VCaP (cell line): ENCODE data around the gene ONECUT2.
A peak's percentile ranks its signal among the peaks of the same experiment; 100 is the strongest.

Experiments
- H3K27ac ChIP-seq: fragments of 450-650 bp; 2 replicates; pipeline ENCODE4 v1.5.1; 2017
- CTCF ChIP-seq: fragments of 450-650 bp; conservative IDR thresholded peaks from 2 replicates; pipeline ENCODE4 v1.5.1; 2017; ENCODE audit warnings: mild to moderate bottlenecking, moderate library complexity

Gene ONECUT2

GRCh38 chr18:57523171-57523956 lies 88.2 kb downstream of the ONECUT2 start:
- no peak for TF ChIP-seq CTCF
- H3K27ac ChIP-seq = no peak overlapping the region

DNA sequence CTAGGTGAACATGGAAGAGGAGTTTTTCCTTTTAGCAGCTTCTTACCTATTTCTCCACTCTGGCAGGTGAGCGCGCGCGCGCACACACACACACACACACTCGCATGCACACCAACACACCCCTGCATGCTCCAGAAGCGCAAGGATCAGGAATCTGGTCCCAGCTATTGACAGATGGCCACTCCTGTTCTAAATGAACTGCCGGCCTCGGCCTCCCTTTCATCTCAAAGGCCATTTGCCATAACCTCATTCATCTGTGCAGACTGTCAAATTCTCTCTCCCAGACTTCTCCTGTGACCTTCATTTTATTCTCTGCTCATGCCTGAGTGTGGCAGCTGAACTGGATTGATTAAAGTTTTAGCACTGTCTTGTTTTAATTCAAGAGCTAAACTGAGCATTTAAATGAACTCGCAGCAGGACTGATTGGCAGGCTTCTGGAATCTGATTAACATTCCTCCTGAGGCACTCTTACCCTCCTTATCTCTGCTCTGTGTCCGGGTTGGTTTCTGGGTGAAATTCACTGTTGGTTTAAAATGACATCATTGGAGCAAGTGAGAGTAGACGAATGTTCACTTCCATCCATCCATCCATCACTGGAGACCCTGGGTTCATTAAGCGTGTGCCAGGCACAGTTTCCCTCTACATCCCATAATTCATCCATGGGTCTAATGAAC lies 92.5 kb downstream of the ONECUT2 start:
- TF ChIP-seq CTCF = no peak
- no peak overlapping the region for H3K27ac ChIP-seq

DNA sequence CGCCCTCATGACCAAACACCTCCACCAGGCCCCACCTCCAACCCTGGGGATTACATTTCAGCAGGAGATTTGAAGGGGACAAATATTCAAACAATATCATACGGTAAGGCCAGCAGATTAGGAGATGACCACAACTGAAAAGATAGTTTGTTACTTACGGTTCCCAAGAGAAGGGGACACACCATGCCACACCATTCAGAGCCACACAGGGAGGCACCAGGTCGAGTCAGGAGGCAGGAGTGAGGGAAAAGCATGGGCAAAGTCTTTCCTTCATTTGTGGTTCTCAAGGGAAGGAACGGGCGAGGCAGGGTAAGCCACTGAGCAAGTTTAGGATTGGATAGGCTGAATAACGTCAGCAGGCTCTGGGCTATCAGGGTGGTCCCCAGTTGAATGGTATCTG lies 94.0 kb downstream of the ONECUT2 start:
- TF ChIP-seq CTCF = no peak
- H3K27ac ChIP-seq = no peak overlapping the region

GRCh38 chr18:57533006-57533867 lies 98.1 kb downstream of the ONECUT2 start:
- peak overlapping the region; percentile 44 for H3K27ac ChIP-seq
- no peak for TF ChIP-seq CTCF

DNA sequence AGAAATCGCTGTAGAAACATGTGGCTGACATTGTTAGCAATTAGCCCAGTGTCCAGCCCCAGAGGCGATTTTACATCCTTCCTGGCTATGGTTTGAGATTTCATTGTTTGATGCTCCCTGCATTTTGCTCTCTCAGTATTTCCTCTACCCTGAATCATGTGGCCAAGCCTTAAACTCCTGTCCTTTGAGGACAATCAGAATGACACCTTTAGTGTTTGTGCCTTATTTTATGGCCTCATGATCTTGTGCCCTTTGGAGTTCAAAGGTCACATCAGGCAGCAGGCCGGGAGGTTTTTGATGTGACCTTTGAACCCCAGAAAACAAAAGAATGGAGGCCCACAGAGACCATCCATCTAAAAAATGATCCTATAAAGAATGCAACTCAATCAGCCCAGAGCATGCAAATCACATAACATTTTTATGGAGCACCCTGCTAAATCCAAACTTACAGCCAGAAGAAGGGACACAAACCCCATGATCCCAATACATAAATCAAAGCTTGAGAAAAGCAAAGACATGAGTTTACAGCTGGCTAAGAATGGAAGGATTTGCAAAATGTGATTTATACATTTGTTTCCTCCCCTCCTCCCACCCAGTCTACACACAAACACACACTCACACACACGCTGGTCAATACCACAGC lies 98.8 kb downstream of the ONECUT2 start:
- TF ChIP-seq CTCF = no peak

DNA sequence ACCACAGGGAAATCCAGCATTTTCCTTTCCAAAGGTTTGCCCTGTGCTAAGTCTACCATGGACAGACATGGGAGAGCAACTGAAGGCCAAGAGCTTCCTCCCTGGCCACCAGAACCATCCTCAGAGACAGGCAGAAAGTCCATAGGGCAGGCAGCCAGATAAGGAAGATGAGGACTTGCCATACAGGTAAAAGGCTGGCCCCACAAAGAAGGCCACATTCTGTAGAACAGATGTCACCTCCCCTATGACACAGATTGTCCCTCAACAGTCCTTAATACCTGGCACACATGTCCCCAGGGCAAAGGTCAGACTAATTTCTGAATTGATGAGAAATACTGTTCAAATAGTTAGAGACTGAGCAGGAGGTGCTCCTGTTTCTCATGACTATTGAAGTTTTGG lies 99.3 kb downstream of the ONECUT2 start:
- TF ChIP-seq CTCF = no peak
- no peak overlapping the region for H3K27ac ChIP-seq

More for the DNA sequence above, 98.8 kb downstream of the ONECUT2 start:
- peak overlapping the region; percentile 44 for H3K27ac ChIP-seq
